Measurements from ENCODE around the gene EIF4G1. TPM values are rescaled to one million over a fixed set of nuclear protein-coding genes. Genes with fewer than 3 reads are reported as not detected.

Gene EIF4G1
- total and polyA plus RNA-seq, 10 of the 15 experiments (the other 5 are each of a cell fraction or from before 2014, with no cell fraction given) = 5.7 to 462 (median 237) TPM

DNA sequence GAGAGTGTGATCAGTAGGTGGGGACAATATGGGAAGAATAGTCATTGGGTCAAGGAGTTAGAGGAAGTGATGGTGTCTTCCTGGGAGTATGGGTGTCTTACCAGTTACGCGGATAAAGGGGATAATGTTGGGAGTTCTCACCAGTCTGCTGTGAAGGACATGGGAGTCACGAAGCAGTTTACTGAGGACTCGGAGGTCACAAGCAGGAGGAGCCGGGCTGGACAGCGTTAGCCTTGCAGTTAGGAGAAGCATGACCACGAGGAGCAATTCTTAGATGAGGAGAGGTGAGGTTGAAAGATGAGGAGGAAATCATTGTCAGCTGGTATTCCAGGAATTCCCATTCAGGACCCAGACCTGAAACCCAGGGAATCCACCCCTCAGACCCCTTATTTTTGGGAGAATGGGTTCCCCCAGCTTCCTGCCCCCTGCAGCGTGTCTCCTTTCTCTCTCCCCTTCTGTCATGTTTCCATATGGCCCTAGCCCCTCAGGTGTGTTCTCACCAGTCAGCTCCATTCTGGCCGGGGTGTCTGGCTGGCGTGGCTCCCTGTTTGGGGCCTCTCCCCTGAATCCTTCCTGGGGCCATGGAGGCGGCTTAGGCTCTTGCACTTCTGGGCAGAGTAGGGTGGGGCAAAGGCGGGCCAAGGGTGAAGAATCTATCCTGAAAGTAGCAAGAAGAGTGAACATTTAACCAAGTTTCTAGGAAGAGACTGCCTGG, 61.5 kb downstream of the EIF4G1 start (continued):
- TF ChIP-seq REST (IDR thresholded peaks at IDR 0.05; ENCODE audit: low read depth, low read length) = no peak
- TF ChIP-seq BMI1 (IDR thresholded peaks at IDR 0.05; ENCODE audit: borderline replicate concordance) = no peak
- TF ChIP-seq IRF4 (IDR thresholded peaks at IDR 0.05; ENCODE audit: low read depth, low read length) = no peak
- no peak for TF ChIP-seq MEF2A (IDR thresholded peaks at IDR 0.05; ENCODE audit: insufficient read depth, low read depth, low read length)

DNA sequence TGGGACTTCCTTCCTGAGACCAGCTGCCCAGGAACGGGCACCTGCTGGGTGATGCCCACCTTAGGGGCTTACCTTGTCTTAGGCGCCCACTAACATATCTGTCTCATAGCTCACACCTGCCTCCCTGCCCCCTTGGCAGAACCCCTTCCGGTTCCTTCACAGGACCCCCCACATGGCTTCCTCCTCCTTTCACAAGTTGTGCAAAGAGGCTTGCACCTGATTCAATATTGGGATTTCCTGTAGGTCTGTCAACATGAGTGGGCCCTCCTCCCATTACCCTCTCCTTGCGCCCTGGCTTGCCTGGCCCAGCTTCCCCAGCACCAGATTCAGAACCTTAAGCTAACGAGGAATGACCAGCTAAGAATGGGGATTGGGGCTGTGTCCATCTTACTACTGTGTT, 63.0 kb downstream of the EIF4G1 start:
- SMC1A ChIA-PET (ENCODE audit: uncharacterized antibody, unreplicated experiment) = no interaction called here
- no TSS peak for BruUV-seq (replicated peaks)
- no peak overlapping the region for H3K4me2 ChIP-seq (ENCODE audit: control insufficient read depth, insufficient read depth)
- H3K27ac ChIP-seq (ENCODE audit: control insufficient read depth, insufficient read depth) = no peak overlapping the region
- FAIRE-seq (no peak), DNase-seq (ENCODE audit: low read depth, low spot score) (no peak), ATAC-seq (no peak)
- no peak overlapping the region for H2AFZ ChIP-seq (ENCODE audit: control insufficient read depth, low read depth, low read length)
- no peaks in the 10 kb centered on the region for H3K4me1 ChIP-seq (ENCODE audit: control insufficient read depth, insufficient read depth, low read length)
- no peaks in the 10 kb centered on the region for H3K79me2 ChIP-seq (ENCODE audit: control insufficient read depth, insufficient read depth, low read length)
- in situ Hi-C loops (cut with MboI) = no loop called here
- H3K9me3 ChIP-seq (replicated peaks; ENCODE audit: control insufficient read depth, insufficient read depth, low read length) = no peaks in the 10 kb centered on the region
- CTCF ChIA-PET = interaction anchor here (0.6 kb wide), 1 partner anchor 137 kb away, joined by 3 read pairs; no protein-coding TSS in a partner anchor
- RAD21 ChIA-PET (ENCODE audit: unreplicated experiment) = no interaction called here
- intact Hi-C loops (cut with micrococcal nuclease; ENCODE audit: unreplicated experiment) = no loop called here
- H3K27me3 ChIP-seq (replicated peaks in 1 of 2; ENCODE audit: control insufficient read depth in 2 of 2, insufficient read depth in 2 of 2, low read length in 1 of 2) = peaks cover 14 to 21% of the 10 kb centered on the region in 2 experiments
- H4K20me1 ChIP-seq (ENCODE audit: control insufficient read depth, insufficient read depth) = no peaks in the 10 kb centered on the region
- POLR2A ChIA-PET = no interaction called here
- no peaks in the 10 kb centered on the region for H3K36me3 ChIP-seq (ENCODE audit: control insufficient read depth in 2 of 2, insufficient read depth in 2 of 2, low read length in 1 of 2)
- no peak overlapping the region for H3K9ac ChIP-seq (ENCODE audit: control insufficient read depth, insufficient read depth, low read length)
- WGBS (ENCODE audit: insufficient coverage, insufficient replicate concordance, low lambda C conversion rate, missing lambda C conversion rate) = 33% methylated on average over 5 of the region's 5 CpGs
- no peak overlapping the region for H3K4me3 ChIP-seq
- TF ChIP-seq NFIC (IDR thresholded peaks at IDR 0.05; ENCODE audit: low read depth, low read length) (no peak), BCL3 (IDR thresholded peaks at IDR 0.05; ENCODE audit: borderline replicate concordance, insufficient read depth, low read depth, low read length, poor library complexity, severe bottlenecking) (no peak), STAT1 (conservative IDR thresholded peaks at IDR 0.05) (no peak), BCL11A (IDR thresholded peaks at IDR 0.05; ENCODE audit: low read depth, low read length) (no peak), CBX5 (IDR thresholded peaks at IDR 0.05; ENCODE audit: low read depth) (no peak), NBN (IDR thresholded peaks at IDR 0.05) (no peak), ZZZ3 (IDR thresholded peaks at IDR 0.05; ENCODE audit: control insufficient read depth, insufficient read length, low read depth) (no peak)
- TF ChIP-seq, protein P1, sequence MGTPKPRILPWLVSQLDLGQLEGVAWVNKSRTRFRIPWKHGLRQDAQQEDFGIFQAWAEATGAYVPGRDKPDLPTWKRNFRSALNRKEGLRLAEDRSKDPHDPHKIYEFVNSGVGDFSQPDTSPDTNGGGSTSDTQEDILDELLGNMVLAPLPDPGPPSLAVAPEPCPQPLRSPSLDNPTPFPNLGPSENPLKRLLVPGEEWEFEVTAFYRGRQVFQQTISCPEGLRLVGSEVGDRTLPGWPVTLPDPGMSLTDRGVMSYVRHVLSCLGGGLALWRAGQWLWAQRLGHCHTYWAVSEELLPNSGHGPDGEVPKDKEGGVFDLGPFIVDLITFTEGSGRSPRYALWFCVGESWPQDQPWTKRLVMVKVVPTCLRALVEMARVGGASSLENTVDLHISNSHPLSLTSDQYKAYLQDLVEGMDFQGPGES (IDR thresholded peaks at IDR 0.05) = no peak
- TF ChIP-seq, protein P2, sequence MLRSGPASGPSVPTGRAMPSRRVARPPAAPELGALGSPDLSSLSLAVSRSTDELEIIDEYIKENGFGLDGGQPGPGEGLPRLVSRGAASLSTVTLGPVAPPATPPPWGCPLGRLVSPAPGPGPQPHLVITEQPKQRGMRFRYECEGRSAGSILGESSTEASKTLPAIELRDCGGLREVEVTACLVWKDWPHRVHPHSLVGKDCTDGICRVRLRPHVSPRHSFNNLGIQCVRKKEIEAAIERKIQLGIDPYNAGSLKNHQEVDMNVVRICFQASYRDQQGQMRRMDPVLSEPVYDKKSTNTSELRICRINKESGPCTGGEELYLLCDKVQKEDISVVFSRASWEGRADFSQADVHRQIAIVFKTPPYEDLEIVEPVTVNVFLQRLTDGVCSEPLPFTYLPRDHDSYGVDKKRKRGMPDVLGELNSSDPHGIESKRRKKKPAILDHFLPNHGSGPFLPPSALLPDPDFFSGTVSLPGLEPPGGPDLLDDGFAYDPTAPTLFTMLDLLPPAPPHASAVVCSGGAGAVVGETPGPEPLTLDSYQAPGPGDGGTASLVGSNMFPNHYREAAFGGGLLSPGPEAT (IDR thresholded peaks at IDR 0.05; ENCODE audit: low read depth) = no peak
- TF ChIP-seq, protein P3, sequence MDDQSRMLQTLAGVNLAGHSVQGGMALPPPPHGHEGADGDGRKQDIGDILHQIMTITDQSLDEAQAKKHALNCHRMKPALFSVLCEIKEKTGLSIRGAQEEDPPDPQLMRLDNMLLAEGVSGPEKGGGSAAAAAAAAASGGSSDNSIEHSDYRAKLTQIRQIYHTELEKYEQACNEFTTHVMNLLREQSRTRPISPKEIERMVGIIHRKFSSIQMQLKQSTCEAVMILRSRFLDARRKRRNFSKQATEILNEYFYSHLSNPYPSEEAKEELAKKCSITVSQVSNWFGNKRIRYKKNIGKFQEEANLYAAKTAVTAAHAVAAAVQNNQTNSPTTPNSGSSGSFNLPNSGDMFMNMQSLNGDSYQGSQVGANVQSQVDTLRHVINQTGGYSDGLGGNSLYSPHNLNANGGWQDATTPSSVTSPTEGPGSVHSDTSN (IDR thresholded peaks at IDR 0.05; ENCODE audit: insufficient replicate concordance, low read depth, low read length) = no peak
